Measurements from ENCODE around the gene SLC35E4.
"Not testable (repeated sequence)": the region's sequence is repeated elsewhere in the genome, so short reads cannot be mapped to it uniquely, and the experiment has no call there.

SLC35E4 gene

GRCh38 chr22:30612789-30613188 lies 22.8 kb upstream of the SLC35E4 start:
- DNase-seq: no peak

GRCh38 chr22:30614268-30614667 lies 21.3 kb upstream of the SLC35E4 start:
- no peak for DNase-seq

GRCh38 chr22:30614879-30615278 lies 20.7 kb upstream of the SLC35E4 start:
- DNase-seq: no peak

GRCh38 chr22:30615543-30615954 lies 20.0 kb upstream of the SLC35E4 start:
- DNase-seq: no peak

GRCh38 chr22:30617819-30618218 lies 17.8 kb upstream of the SLC35E4 start:
- DNase-seq: no peak

GRCh38 chr22:30619909-30620308 lies 15.7 kb upstream of the SLC35E4 start:
- not testable (repeated sequence) for DNase-seq

- no peak for DNase-seq
These were observed 9.2 kb upstream of the SLC35E4 start for GRCh38 chr22:30626413-30626812.

GRCh38 chr22:30627471-30627870 lies 8.1 kb upstream of the SLC35E4 start:
- DNase-seq: no peak

GRCh38 chr22:30628491-30628890 lies 7.1 kb upstream of the SLC35E4 start:
- no peak for DNase-seq

GRCh38 chr22:30631469-30631868 lies 4.1 kb upstream of the SLC35E4 start:
- not testable (repeated sequence) for DNase-seq

- peak; percentile 64 for DNase-seq
These were observed 929 bp upstream of the SLC35E4 start for GRCh38 chr22:30634471-30635233.

- DNase-seq: no peak
These were observed 871 bp downstream of the SLC35E4 start for GRCh38 chr22:30636226-30637077.

- no peak for DNase-seq
These were observed 2.1 kb downstream of the SLC35E4 start for GRCh38 chr22:30637701-30638114.

GRCh38 chr22:30640361-30640760 lies 4.8 kb downstream of the SLC35E4 start:
- DNase-seq: no peak

- no peak for DNase-seq
These were observed 5.4 kb downstream of the SLC35E4 start for GRCh38 chr22:30640839-30641430.

GRCh38 chr22:30643055-30643875 lies 7.7 kb downstream of the SLC35E4 start:
- DNase-seq: no peak

GRCh38 chr22:30646518-30647160 lies 11.1 kb downstream of the SLC35E4 start:
- DNase-seq: no peak

- no peak for DNase-seq
These were observed 12.0 kb downstream of the SLC35E4 start for GRCh38 chr22:30647536-30647935.

- DNase-seq: no peak
These were observed 13.2 kb downstream of the SLC35E4 start for GRCh38 chr22:30648825-30649224.

GRCh38 chr22:30649430-30650007 lies 13.9 kb downstream of the SLC35E4 start:
- DNase-seq: no peak

GRCh38 chr22:30650508-30651116 lies 15.0 kb downstream of the SLC35E4 start:
- no peak for DNase-seq
